GM19023 (cell line): Measurements from ENCODE around the gene NECAB2.
"Not testable (repeated sequence)": the region's sequence is repeated elsewhere in the genome, so short reads cannot be mapped to it uniquely, and the experiment has no call there.

Experiments used
- ATAC-seq: cut with Tn5 transposase; IDR thresholded peaks from one replicate; pipeline ENCODE4 v1.9.1; 2021; ENCODE audit warnings: mild to moderate bottlenecking, moderate library complexity; ENCODE audit not compliant: unreplicated experiment

The NECAB2 gene

GRCh38 chr16:83935858-83936255 lies 32.2 kb upstream of the NECAB2 start:
- no peak for ATAC-seq

- ATAC-seq: no peak
Measured at GRCh38 chr16:83936581-83937165, 31.4 kb upstream of the NECAB2 start.

DNA sequence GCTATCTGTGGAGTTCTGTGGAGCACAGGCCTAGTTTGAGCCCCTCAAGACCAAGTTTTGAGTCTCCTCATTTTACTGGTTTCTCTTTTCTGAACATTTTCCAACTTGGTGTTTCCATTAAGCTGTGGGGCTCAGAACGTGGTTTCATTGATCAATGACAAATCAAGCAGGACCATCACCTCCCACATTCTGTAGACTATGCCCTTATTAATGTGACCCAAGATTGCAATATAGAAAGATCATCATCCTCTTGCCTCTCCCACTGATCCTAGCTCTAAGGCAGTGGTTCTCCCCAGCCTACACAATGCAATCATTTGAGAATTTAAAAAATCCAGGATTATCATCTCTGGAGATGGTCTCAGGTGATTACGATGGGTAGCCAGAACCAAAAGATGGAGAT lies 30.8 kb upstream of the NECAB2 start:
- ATAC-seq: no peak

DNA sequence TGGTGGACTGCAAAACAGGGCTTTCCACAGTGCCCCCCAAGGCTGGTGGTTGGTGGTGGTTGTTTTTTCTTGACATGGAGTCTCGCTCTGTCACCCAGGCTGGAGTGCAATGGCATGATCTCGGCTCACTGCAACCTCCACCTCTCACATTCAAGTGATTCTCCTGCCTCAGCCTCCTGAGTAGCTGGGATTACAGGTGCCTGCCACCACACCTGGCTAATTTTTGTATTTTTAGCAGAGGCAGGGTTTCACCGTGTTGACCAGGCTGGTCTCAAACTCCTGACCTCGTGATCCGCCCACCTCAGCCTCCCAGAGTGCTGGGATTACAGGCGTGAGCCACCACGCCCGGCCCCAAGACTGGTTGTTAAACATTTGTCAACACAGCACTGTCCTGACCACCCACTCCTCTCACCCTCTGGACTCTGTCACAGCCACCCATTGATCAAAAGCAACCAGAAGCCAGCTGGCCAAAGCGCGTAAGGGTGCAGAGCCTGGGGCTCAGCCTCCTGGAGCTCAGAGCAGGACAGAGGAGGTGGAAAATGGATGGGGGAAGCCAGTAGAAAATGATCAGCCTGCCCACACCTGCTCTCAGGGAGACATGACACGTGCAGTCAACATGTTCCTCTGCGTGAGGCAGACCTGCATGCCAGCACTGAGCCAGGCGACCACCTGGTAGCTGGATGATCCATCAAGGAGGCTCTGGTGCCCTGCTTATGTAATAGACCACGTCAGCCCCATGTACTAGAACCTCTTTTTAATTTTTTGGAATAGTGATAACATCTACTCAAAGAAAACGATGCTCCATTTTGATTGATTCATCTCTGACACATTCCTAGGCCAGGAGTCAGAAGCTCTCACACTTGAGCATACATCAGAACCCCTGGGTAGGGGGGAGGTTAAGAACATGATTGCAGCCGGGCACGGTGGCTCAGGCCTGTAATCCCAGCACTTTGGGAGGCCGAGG lies 29.8 kb upstream of the NECAB2 start:
- ATAC-seq: no peak

DNA sequence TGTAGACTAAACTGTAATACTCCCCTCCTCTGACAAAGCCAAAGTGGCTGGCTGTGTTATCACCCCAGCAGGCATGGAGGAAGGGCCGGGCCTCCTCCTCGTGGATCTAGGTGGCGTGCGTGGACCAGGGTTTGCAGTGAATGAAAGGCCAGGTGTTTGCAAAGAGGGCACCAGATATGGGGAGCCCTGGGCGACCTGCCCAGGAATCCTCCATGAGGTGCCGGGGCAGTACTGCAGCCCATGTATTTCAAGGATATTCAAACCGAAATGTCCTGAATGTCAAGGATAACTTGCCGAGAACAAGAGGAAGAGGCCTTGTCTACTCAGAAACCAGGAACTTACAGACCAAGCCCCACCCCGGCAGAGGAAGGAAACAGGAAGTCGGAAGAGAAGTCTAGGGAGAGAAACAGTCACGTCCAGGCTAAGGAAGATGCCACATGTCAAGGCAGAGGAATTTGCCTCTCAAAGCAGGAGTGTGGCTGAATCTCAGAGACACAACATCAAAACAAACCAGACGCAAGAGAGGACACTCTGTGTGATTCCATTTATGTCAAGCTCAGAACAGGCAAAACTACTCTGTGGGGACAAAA lies 28.7 kb upstream of the NECAB2 start:
- no peak for ATAC-seq

DNA sequence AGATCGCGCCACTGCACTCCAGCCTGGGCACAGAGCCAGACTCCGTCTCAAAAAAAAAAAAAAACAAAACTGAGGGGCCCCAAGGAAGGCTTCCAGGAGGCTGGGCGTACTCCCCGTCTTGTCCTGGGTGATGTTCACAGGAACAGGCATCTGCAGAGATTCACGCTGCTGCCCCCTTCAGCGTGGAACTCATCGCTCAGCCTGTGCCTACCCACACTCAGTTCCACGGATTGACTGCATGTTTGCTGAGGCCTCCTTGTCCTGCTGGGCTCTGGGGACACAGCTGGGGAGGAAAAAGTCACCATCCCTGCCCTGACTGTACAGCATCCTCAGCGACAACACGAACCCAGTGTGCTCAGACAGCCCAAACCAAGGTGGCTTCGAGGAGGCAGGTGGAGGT lies 27.9 kb upstream of the NECAB2 start:
- ATAC-seq: no peak

GRCh38 chr16:83940630-83941378 lies 27.2 kb upstream of the NECAB2 start:
- no peak for ATAC-seq

DNA sequence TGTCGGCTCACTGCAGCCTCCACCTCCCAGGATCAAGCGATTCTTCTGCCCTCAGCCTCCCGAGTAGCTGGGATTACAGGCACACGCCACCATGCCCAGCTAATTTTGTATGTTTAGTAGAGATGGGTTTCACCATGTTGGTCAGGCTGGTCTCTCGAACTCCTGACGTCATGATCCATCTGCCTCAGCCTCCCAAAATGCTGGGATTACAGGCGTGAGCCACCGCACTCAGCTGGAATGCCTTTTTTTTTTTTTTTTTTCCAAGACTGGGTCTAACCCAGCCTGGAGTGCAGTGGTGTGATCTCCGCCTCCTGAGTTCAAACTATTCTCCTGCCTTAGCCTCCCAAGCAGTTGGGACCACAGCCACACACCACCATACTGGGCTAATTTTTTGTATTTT lies 26.5 kb upstream of the NECAB2 start:
- not testable (repeated sequence) for ATAC-seq

- no peak for ATAC-seq
Measured at GRCh38 chr16:83942074-83942473, 26.0 kb upstream of the NECAB2 start.

DNA sequence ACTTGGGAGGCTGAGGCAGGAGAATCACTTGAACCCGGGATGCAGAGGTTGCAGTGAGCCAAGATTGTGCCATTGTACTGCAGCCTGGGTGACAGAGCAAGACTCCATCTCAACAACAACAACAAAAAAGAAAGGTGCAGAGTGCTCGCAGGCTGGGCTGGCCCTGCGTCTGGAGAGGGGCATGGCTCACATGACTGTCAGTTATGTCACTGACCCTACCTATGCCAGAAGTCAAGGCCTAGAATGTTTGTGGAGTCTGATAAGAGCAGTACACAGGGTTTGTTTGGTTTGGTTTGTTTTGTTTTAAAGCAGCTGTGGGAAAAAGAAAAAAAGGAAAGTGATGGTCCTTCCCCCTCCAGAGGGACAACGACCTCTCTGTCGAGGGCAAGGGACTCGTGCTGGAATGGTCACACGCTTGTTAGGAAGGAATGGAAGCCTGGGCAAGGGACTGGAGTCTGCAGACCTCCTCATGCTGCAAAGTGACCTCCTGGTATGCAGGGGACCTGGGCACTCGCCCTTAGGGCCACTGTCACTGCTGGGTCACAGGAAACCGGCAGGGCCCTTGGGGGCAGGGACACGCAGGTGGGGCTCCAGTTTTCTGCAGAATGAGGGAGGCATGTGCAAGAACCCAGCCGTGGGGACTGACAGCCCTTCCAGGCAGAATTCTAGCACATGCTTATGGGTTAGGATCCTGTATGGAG lies 25.1 kb upstream of the NECAB2 start:
- ATAC-seq: no peak

GRCh38 chr16:83943516-83944050 lies 24.5 kb upstream of the NECAB2 start:
- ATAC-seq: no peak

DNA sequence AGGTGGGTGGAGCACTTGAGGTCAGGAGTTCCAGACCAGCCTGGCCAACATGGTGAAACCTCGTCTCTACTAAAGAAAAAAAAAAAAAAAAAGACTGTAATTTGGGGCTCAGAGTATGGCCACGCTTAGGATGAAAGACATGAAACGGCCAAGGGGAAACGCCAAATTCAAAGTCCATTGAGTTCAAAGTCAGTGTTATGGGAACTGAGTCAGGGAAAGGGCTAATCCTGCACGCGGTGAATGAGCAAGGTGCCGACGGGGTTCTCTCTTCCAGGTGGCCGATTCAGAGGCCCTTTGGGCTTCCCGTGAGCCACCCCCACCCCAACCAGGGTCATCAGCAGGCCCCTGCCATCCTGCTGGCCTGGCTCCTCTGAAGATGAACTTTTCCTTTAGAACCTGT lies 22.5 kb upstream of the NECAB2 start:
- no peak for ATAC-seq

DNA sequence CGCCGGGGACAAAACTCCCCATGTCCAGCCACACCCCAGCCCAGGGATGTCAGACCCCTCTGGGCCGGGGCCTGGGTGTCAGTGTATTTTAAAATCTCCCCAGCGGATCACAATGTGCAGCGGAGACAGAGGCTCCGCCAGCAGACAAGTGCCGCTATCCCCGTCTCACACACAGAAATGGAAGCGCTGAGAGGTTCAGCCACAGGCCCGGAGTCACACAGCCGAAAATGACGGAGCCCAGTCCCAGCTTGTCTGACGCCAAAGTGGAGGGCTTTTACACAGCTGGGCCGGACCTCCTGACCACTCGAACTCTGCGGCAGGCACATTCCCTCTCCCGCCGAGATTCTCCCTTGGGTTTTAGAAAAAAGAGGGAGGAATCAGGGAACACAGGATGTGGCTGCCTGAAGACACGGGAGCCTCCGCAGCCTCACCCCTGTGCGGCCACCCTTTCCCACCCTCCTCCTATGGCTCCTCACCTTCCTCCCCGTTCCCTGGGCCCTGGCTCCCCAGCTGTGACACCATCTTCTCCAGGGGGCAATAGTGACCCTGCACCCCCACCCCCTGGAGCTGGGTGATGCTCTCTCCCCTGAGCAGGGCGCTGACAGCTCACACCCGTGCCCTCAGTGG lies 21.8 kb upstream of the NECAB2 start:
- ATAC-seq: no peak

DNA sequence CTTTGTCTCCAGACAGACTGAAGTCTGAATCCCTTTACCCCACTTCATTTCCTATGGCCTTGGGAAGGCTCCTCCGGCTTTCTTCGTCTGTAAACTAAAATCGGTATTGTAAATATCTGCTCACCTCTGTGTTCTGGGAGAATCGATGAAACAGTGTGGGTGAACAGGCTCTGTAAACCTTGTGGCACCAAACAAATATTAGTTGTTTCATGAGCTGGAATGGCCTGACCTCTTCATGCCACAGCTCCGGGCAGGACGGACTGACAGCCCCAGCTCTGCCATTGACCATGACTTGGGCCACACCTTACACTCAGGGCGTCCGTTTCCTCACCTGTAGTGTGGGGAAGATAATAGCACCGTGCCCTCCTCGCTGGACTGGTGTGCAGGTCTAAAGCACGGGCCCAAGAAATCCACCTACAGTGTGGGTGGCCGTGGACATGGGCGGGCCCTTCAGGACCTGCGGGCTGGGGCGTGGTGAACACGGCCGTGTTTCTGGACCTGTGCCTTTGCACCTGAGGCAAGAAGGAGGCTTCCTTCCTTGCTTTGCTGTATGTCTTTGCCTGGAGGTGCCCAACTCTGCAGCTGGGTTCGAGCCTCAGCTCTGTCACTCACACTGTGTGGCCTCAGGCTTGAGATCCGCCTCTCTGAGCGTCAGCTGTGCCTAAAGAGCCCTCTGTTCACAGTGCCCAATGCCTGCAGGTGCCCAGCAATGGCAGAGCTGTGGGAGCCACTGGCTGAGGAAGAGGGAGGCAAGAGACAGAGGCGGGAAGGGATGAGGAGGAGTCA lies 21.1 kb upstream of the NECAB2 start:
- no peak for ATAC-seq

GRCh38 chr16:83947642-83948234 lies 20.3 kb upstream of the NECAB2 start:
- ATAC-seq: no peak

- no peak for ATAC-seq
Measured at GRCh38 chr16:83948914-83949723, 18.9 kb upstream of the NECAB2 start.

DNA sequence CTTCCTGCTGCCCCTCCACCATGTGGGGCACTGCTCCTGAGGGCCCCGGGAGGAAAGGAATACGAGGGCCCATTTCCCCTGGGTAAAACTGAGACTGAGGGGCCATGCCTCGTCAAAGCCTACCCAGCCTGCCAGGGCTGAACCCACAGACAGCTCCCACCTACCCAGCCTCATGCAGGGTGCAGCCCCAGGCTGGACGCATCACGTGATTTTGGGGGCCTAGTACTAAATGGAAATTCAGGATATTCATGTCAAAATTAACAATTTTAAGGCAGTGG lies 18.4 kb upstream of the NECAB2 start:
- no peak for ATAC-seq

GRCh38 chr16:83950862-83951399 lies 17.1 kb upstream of the NECAB2 start:
- ATAC-seq: not testable (repeated sequence)
